HL-60 (cell line): ENCODE measurements around the gene OGA.

ENCODE experiments used
- DNase-seq, 2 experiments: peaks; one replicate each; pipeline ENCODE4 v3.0.0-alpha.2; 2010 to 2020; ENCODE audit warnings: low read depth in 1 of 2, low spot score in 1 of 2
- H3K27ac ChIP-seq: fragments of 250-450 bp; sonication (Bioruptor Pico); replicated peaks from 2 replicates; pipeline ENCODE4 v1.5.1; 2020; ENCODE audit warnings: mild to moderate bottlenecking, moderate library complexity
- H3K27me3 ChIP-seq: fragments of 250-450 bp; sonication (Bioruptor Pico); 2 replicates; pipeline ENCODE4 v1.5.1; 2021; ENCODE audit warnings: mild to moderate bottlenecking, moderate library complexity; ENCODE audit not compliant: insufficient read depth, poor library complexity, severe bottlenecking
- H3K4me3 ChIP-seq: replicated peaks from 2 replicates; pipeline ENCODE4 v1.5.1; 2011; ENCODE audit warnings: mild to moderate bottlenecking, control low read depth, low read length; ENCODE audit not compliant: insufficient read depth
- CTCF ChIP-seq: IDR thresholded peaks from one replicate; pipeline ENCODE4 v1.5.1; 2011; ENCODE audit warnings: low read length, control low read depth, inconsistent platforms; ENCODE audit not compliant: insufficient read depth
- GABPA ChIP-seq: IDR thresholded peaks from 2 replicates; pipeline ENCODE4 v1.6.1; 2012; ENCODE audit warnings: low read depth
- POLR2AphosphoS5 ChIP-seq: IDR thresholded peaks from 2 replicates; pipeline ENCODE4 v1.6.1; 2012; ENCODE audit warnings: low read depth
- REST ChIP-seq: IDR thresholded peaks from 2 replicates; pipeline ENCODE4 v1.6.1; 2012; ENCODE audit warnings: low read depth; ENCODE audit not compliant: insufficient replicate concordance
- SPI1 ChIP-seq: IDR thresholded peaks from 2 replicates; pipeline ENCODE4 v1.6.1; 2012; ENCODE audit warnings: low read depth, mild to moderate bottlenecking, borderline replicate concordance

OGA gene

DNA sequence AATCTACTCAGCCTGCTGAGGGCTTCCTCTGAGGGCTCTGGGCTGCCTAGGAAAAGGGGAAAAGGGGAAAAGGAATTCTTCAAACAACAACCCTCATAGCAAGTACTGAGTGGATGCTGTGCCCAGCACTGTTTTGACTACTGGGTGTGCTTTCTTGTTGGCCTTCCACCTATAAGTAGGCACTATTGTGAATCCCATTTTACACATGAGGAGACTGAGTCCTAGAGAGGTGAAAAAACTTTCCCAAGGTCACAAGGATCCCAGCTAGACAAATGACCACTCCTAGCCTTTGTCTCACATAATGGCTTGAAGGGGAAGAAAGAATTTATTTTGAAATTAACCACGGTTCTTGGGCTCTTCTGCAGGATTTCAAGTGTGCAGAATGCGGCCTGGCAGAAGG lies 59.4 kb downstream of the OGA start:
- Histone ChIP-seq H3K27ac (no peak overlapping the region), H3K4me3 (no peak overlapping the region), H3K27me3 (peaks cover 2% of the 10 kb centered on the region)
- DNase-seq = no peak
- TF ChIP-seq SPI1 (no peak), GABPA (no peak), REST (no peak), CTCF (no peak)

DNA sequence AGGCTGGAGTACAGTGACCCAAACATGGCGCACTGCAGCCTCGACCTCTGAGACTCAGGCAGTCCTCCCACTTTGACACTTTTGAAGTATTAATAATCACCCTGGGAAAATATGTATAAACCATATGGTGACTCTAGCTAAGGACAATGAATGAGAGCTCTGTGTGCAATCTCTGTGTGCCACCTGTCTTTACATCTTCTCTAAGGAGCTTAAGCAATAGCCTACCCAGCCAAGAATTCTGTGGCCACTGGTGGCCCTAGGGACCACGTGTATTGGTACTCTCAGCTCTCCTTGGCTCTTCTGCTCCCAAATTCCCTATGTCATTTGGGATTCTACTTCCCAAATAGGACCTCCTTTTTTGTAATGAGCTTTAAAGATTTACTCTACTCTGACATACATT lies 66.0 kb downstream of the OGA start:
- H3K27me3 ChIP-seq = peaks cover 2% of the 10 kb centered on the region
- H3K4me3 ChIP-seq = no peak overlapping the region
- no peak for DNase-seq
- TF ChIP-seq POLR2AphosphoS5 (no peak), CTCF (no peak), REST (no peak), SPI1 (no peak), GABPA (no peak)
- no peak overlapping the region for H3K27ac ChIP-seq

DNA sequence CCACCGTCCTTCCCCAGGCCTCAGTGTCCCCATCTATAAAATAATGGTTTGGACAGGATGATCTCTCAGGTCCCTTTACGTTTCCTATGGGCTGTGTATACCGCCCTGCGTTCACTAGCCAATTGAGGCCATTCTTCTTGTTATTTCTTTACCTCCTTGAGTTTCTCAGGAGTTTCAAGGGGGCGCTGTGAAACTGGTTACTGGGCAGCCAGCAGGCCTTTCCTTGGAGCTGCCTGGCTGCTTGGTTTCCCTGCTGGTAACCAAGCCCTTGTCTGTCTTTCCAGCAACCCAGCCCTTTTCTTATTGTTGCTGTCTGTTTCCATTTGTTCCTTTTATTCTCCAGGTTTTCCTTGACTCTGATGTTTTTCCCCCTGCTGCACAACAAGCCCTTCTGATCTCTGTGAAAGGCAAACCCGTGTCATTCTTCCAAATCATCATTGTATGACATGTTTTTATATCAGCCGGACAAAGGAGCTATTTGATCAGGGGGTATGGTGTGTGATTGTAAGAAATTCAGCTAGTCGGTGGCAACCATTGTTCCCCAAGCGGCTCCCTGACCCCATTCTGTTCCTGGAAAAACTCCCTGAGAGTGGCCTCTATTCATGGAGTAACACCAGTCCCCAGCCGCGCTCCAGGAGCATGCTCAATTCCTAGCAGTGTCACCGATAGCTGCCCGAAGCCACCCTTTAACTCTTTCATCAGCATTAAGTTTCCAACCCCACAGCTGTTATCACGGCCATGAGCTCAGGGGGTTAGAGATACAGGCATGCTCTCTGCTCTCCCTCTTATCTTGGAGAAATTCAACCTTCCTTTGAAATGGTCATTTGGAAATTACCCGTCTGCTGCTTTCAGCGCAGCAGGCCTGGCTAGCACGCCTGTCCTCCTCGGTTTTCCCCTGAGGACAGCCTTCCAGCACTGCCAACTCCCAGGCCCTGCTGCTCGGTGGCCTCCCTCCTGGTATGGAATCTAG lies 68.9 kb downstream of the OGA start:
- no peak for DNase-seq
- H3K27ac ChIP-seq = no peak overlapping the region

More for the DNA sequence above, 68.9 kb downstream of the OGA start:
- Histone ChIP-seq H3K4me3 (no peak overlapping the region), H3K27me3 (peaks cover 2% of the 10 kb centered on the region)
- no peak for TF ChIP-seq POLR2AphosphoS5
- TF ChIP-seq SPI1 = no peak
- TF ChIP-seq REST = no peak
- no peak for TF ChIP-seq CTCF
- TF ChIP-seq GABPA = no peak
